ENCODE measurements around the gene ZNF684.

ZNF684 gene

DNA sequence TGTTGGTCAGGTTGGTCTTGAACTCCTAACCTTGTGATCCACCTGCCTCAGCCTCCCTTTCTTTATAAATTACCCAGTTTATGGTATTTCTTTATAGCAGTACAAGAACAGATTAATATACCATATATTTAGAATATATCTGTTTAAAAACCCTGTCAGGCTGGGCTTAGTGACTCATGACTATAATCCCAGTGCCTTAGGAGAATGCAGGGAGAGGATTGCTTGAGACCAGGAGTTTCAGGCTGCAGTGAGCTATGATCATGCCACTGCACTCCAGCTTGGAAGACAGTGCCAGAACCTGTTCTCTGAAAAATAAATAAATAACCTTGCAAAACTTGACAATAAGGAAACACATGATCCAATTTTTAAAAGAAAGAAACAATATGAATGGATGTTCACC lies 43.9 kb downstream of the ZNF684 start:
- DNase-seq, result no peak

DNA sequence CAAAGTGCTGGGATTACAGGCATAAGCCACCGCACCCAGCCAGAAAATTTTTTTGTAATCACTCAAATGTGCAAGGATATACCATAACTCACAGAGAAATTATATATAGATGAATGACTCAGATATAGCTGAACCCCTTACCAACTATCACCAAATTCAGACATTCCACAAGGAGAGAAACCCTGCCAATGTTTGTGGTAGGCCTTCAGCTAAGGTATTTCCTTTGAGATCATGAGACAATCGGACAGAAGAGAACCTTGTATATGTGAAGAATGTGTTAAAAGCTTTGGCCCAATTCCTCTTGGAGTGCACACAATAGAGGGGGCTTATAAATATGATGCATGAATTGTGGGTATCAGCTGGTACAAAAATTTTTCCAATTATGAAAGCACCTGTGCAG lies 50.7 kb downstream of the ZNF684 start:
- peak; percentile 69 for DNase-seq

DNA sequence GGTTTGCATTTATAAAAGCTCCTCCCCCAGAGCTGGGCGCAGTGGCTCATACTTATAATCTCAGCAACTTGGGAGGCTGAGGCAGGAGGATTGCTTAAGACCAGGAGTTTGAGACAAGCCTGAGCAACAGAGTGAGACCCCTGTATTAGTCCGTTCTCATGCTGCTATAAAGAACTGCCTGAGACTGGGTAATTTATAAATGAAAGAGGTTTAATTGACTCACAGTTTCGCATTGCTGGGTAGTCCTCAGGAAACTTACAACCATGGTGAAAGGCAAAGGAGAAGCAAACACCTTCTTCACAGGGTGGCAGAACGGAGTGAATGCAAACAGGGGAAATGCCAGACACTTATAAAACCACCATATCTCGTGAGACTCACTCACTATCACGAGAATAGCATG lies 52.5 kb downstream of the ZNF684 start:
- no peak for DNase-seq

DNA sequence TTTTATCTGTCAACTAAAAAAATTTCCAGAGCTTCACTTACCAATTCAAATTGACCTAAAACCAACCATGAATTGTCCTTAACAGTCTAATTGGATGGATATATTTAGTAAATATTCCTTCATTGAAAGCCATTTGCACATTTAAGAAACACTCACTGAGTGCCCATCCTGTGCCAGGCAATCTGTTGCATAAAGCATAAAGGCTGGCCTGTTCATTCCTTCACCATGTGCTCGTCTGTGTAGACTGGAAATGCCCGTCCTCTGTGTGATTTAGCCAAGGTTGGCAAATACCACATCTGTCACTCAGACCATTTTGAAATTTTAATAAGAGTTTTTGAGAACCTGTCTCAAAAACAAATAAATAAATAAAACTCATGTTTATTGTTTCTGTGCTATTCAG lies 57.1 kb downstream of the ZNF684 start:
- DNase-seq, result no peak

DNA sequence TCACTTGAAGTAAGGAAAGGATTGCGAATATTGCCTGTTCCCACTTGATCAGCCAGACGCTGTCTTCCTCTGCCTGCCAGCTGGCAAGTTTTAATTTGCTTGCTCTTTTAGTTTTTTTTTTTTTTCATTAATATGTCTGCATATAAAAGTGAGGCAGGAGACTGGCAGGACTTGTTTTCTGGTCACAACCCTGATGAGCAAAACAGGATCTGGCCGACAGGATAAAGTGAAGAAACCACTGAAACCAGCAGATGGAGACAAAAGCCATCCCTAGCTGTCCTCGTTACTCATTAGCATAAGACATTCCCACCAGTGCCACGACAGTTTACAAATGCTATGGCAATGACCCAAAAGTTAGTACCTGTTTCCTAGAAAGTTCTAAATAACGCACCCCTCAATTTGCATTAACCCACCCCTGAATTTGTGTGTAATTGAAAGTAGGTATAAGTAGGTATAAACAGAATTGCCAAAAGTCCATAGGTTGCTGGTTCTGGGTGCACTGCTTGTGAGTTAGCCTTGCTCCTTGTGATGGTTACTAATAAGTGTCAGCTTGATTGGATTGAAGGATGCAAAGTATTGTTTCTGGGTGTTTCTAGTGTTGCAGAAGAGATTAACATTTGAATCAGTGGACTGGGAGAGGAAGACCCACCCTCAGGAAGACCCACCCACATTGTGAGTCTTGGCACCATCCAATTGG lies 60.8 kb downstream of the ZNF684 start:
- peak; percentile 21 for DNase-seq

DNA sequence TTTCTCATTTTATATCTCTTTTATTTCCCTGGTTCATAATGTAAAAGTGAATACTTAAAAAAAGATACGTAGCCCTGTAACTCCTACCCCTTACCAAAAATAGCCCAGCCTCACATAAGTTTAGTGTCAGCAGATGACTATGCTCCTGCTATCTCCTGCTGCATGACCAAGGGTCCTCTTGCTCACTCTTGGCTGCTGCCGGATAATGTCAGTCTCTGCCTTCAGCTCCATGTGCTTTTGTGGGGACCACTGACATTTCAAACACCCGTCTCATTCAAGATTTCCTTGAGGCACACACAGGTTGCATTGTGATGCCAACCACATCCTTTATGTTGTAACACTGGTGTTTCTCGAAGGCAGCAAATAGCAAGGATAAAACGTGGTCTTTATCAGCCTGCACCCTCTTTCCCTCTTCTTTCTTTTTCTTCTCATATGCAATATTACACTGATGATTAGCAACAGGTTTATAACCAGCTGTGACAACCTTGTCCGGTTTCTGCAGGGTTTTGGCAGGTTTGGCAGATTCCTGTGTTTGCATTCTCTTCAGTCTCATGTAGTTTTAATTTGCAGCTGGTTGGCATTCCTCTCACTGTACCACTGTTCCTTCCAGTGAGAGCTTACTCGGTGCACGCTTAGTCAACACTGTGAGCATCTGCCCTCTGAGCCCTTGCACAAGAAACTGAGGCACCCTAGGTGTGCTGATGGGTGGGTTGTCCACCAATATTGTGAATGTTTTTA lies 62.2 kb downstream of the ZNF684 start:
- no peak for DNase-seq

DNA sequence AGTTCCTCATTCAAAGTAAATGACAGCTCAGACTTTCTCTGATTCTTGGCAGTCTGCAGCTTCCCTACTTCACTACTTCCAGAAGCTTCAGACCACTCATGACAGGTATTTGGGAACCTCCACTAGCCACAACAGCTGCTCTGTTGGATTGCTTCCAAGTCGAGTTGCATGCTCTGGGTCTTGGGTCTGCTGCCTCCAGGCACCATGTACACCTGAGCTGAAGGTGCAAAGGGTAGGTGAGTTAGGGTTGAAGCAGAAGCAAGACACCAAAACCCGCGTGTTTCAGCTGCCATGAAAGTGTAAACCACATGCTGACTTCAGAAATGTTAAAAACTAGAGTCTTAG lies 62.7 kb downstream of the ZNF684 start:
- no peak for DNase-seq

DNA sequence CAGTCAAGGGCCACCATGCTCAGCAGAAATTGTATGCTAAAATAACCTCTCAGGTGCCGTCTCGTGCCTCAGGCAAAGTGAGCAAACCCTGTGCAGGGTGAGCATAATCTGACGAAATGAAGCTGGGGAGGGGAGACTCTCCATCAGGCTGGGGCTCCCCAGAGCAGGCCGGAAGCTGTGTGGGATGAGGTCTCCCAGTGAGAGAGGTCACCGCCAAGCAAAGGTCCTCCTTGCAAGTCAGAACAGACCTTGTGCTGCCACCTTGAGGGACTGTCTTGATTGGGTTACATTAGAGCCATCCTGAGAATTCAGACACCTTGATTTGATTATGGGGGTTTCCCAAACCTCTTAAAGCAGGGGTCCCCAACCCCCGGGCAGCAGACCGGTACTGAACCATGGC lies 64.2 kb downstream of the ZNF684 start:
- DNase-seq, result no peak

All from fibroblast of skin of right biceps (primary cell).